Astrocyte of the spinal cord (primary cell): Measurements from ENCODE around the gene PAPPA.

Experiments
- DNase-seq: peaks from one replicate; pipeline ENCODE4 v3.0.0; 2011; ENCODE audit warnings: low read depth, low spot score
- H3K4me3 ChIP-seq: 2 replicates; pipeline ENCODE4 v1.5.1; 2011; ENCODE audit warnings: low read depth, mild to moderate bottlenecking, low read length, moderate library complexity
- in situ Hi-C: cut with HindIII; loops from 2 replicates; pipeline ENCODE4 v1.10.0; 2017; ENCODE audit warnings: low sequenced_read_pairs
- TF ChIP-seq, protein P1 (sequence below): IDR thresholded peaks from 2 replicates; pipeline ENCODE4 v1.5.1; 2012; ENCODE audit warnings: low read depth, mild to moderate bottlenecking, low read length, inconsistent platforms

PAPPA gene

DNA sequence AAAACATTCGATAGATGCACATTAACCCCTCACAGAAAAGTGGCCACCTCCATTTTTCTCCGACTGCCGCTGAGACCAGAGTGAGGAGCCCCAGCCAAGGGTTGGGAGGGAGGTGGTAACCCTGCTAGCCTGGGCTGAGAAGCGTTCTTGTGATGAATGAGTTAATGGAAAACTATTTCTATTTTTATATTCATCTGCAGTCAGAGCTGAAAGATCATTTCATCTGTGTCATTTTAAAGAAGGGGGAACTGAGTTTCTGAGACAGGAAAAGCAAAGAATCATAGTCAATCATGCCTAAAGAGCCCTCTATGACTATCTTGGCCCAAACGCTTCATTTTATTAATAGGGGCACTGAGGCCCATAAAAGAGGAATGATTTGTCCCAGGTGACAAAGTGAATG, 229.5 kb downstream of the PAPPA start:
- in situ Hi-C loops, result no loop called here
- TF ChIP-seq, protein P1, sequence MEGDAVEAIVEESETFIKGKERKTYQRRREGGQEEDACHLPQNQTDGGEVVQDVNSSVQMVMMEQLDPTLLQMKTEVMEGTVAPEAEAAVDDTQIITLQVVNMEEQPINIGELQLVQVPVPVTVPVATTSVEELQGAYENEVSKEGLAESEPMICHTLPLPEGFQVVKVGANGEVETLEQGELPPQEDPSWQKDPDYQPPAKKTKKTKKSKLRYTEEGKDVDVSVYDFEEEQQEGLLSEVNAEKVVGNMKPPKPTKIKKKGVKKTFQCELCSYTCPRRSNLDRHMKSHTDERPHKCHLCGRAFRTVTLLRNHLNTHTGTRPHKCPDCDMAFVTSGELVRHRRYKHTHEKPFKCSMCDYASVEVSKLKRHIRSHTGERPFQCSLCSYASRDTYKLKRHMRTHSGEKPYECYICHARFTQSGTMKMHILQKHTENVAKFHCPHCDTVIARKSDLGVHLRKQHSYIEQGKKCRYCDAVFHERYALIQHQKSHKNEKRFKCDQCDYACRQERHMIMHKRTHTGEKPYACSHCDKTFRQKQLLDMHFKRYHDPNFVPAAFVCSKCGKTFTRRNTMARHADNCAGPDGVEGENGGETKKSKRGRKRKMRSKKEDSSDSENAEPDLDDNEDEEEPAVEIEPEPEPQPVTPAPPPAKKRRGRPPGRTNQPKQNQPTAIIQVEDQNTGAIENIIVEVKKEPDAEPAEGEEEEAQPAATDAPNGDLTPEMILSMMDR, result no peak
- no peak overlapping the region for H3K4me3 ChIP-seq
- DNase-seq, result no peak

DNA sequence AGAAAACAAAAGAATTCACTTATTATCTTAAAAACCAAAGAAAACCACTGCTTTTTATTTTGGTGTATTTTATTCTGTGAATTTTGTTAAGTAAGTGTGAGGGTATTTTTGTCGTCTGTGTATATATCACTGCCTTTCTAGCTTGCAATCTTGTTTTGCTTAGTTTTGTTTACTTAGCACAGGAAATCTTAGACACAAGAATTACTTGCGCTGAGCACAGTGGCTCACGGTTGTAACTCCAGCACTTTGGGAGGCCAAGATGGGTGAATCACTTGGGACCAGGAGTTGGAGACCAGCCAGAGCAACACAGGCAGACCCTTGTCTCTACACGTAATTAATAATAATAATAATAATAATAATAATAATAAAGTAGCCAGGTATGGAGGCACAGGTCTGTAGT, 230.3 kb downstream of the PAPPA start:
- no peak overlapping the region for H3K4me3 ChIP-seq
- TF ChIP-seq, protein P1, result no peak
- in situ Hi-C loops, result no loop called here
- DNase-seq, result peak; percentile 19

DNA sequence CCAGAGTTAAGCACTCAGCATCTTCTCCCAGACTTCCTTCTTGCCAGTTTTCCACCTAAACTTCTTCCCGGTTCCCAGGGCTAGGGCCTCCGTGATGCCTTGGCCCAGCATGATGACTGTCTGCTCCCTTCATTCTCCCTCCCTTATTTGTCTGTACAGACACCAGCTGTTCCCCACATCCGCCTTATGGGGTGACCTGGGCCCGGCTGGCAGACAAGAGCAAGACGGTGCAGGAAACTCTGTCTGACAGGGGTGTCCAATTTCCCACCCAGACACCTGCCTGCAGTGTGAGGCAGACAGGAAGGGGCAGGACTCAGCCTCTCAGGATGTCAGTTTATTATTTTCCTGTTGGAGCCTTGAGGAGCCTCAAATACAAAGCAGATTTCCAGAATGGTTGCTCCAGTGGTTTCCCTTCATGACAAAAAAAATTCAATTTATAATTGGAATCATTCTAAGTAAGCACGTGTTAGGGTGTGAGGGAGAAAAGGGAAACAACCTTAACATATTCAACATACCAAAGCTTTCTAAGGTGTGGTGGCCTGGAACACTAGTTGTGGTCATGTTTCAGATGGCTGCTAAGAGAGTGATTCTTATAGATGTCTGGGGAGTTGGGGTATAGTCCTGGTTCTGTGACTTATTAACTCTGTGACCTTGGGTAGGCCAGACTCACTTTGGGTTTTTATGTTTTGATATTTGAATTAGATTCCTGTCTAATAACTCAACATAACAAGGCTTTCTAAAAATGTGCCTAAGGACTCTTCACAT, 234.5 kb downstream of the PAPPA start:
- H3K4me3 ChIP-seq, result no peak overlapping the region
- in situ Hi-C loops, result no loop called here
- TF ChIP-seq, protein P1, result no peak
- DNase-seq, result no peak

DNA sequence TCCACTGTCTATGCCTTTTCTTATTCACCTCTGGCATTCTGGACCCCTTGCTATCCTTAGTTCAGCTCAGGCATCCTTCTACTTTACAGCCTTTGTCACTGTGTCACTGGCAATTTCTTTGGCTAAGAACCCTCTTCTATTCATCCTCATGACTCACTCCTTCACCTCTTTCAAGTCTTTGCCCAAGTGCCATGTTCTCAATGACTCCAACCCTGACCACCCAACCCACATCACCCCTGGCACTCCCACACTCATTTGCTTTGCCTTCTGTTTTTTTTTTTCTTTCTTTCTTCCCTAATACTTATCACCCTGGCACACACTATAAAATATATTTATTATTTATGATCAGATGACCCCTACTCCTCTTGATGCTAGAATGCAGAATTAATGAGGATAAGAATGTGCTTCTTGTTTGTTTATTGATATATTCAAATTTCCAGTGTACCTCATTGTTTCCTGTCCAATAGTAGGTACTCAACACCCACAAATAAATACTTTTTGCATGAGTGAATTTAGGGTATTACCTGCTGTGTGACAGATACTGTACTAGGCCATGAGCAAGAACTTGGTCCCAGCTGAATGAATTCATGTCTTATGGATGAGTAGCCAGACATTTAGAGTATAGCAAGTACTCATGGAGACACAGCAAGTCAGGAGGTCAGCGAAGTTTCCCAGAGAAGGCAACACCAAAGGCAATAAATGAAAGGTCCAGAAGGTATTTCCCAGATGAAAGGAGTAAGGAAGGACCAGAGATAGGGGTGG, 236.1 kb downstream of the PAPPA start:
- DNase-seq, result no peak
- in situ Hi-C loops, result no loop called here
- TF ChIP-seq, protein P1, result no peak
- H3K4me3 ChIP-seq, result no peak overlapping the region

DNA sequence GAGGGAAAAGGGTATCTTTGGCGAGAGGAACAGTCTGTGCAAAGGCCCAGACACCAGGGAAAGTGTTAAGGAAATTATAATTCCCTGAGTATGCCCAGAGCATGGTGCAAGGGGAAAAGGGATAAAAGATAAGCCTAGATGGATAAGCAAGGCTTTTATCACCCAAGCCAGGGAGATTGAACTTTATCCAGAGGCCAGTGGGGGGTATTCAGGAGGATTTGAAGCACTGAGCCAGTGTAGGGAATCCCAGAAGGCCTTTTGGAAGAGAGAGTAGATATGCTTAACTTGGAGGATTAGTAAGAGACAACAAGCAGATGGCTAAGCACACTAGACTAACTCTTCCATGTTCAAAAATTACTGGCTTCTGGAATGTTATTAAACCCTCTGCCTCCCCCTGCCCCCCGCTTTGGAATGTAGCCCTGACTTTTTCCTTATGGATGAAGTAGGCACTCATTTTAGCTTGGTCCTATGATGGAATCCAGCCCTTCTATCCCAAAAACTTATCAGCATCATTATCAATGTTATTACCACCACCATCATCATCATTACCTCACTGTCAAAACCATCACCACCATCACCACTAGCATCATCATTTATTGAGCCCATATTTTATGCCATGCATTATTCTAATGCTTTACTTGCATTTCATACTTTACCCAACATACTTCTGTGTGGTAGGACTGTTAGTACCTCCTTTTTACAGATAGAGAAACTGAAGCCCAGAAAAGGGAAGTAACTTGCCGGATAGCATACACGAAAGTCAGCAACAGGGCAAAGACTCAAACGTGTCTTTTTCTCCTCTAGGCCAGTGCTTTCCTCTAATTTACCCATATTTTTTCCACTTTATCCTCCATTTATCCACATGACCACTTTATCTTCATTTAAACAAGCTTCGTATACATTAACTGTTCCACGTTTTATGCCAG, 237.0 kb downstream of the PAPPA start:
- DNase-seq, result no peak
- in situ Hi-C loops, result no loop called here
- no peak overlapping the region for H3K4me3 ChIP-seq
- TF ChIP-seq, protein P1, result no peak

- no peak overlapping the region for H3K4me3 ChIP-seq
- TF ChIP-seq, protein P1, result no peak
- DNase-seq, result peak; percentile 84
- in situ Hi-C loops, result no loop called here
Observed at GRCh38 chr9:116391306-116391900, 237.8 kb downstream of the PAPPA start.
